VCaP (cell line): ENCODE results near the gene SULT4A1.

Source experiments
- H3K27ac ChIP-seq: fragments of 450-650 bp; 2 replicates; pipeline ENCODE4 v1.5.1; 2017
- TF ChIP-seq, protein P1 (sequence below): fragments of 450-650 bp; conservative IDR thresholded peaks from 2 replicates; pipeline ENCODE4 v1.5.1; 2017; ENCODE audit warnings: mild to moderate bottlenecking, moderate library complexity

The SULT4A1 gene

DNA sequence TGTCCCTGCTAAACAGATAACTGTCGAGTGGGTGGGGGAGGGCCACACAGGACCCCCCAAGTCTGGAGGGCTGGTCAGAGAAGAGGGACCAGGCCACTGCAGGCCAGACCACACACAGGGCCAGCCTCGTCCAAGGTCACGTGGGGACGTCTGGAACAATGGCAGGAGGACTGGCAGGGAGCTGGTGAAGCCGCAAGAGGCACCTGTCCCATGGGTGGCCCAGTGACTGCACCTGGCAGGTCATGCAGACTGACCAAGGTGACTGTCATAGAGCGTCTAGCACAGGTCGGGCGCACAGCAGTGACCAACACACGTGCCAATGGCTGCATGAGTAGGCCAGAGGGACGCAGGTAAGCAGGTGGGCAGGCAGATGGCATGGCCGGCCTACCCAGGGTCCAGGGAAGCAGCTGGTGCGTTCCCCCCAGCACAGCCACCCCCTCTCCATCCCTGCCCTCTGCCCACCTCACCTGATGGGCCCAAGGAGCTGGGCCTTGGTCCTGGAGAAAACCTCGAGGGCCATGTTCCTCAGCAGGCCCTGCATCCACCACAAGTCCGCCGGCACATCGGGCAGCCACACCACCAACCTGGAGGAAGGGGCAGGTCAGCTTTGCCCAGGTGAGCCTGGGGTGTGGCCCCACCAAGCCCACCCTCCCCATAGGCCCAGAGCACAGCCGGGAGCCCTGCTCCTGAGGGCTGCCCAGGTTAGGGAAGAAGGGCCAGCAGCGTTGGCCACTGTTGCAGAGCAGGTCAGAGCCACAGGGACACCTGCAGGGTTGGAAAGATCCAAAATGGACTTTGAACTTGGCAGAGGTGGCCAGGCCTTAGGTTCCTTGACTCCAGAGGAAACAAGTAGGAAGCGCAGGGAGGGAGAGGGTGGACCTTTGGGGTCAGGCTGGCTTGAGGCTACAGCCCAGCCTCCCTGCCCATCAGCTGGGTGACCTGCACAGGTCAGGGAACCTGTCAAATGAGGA is 19.1 kb upstream of the SULT4A1 start:
- TF ChIP-seq, protein P1, sequence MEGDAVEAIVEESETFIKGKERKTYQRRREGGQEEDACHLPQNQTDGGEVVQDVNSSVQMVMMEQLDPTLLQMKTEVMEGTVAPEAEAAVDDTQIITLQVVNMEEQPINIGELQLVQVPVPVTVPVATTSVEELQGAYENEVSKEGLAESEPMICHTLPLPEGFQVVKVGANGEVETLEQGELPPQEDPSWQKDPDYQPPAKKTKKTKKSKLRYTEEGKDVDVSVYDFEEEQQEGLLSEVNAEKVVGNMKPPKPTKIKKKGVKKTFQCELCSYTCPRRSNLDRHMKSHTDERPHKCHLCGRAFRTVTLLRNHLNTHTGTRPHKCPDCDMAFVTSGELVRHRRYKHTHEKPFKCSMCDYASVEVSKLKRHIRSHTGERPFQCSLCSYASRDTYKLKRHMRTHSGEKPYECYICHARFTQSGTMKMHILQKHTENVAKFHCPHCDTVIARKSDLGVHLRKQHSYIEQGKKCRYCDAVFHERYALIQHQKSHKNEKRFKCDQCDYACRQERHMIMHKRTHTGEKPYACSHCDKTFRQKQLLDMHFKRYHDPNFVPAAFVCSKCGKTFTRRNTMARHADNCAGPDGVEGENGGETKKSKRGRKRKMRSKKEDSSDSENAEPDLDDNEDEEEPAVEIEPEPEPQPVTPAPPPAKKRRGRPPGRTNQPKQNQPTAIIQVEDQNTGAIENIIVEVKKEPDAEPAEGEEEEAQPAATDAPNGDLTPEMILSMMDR, result no peak
- H3K27ac ChIP-seq, result no peak overlapping the region

DNA sequence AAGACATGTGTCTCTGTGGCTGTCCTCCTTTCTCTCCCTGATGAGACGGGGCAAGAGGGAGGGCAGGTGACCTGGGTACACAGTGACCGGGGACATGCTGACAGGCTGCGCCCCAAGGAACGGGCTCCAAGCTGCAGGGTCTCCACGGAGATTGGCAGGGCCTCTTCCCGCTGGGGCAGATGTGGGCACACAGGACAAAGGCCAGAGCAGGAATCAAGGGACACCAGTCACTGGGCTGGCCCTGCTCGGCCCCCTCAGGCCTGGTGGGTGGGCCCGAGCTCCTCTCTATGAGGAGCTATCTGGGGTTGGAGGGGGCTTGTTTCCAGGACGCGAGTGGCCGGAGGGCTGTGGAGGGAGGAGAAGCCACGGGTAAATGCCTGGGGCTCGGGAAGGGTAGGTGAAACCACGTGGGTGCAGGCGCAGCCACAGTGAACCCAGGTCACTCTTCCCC is 18.3 kb upstream of the SULT4A1 start:
- TF ChIP-seq, protein P1, result no peak
- H3K27ac ChIP-seq, result no peak overlapping the region

DNA sequence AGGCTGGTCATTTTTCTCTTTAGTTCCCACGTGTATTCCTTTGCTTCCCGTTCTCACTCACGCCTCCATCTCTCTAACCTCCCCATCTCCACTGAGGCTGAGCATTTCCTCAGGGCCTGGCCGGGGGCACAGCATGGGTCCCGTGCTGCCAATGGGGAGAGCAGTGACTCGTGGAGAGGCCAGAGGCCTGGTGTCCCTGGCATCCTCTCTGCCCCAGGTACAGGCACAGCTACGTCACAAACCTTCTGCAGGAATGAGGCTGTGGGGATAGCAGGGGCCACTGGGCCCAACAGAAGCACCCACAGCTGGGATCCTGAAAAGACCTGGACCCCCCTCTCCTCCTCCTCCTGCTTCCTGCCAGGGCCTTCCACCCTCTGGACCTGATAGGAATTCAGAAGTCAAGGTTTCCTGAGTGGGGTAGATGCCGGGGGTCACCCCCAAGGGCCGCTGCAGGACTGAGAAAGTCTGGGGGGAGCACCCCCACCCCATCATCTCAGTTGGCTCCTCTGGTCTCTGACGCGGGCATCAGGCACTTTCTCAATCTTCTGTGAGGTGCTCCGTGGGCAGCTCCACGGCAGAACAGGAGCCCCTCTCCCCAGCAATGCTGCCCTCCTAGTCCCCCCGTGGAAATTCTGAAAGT is 17.7 kb upstream of the SULT4A1 start:
- H3K27ac ChIP-seq, result no peak overlapping the region
- TF ChIP-seq, protein P1, result no peak

DNA sequence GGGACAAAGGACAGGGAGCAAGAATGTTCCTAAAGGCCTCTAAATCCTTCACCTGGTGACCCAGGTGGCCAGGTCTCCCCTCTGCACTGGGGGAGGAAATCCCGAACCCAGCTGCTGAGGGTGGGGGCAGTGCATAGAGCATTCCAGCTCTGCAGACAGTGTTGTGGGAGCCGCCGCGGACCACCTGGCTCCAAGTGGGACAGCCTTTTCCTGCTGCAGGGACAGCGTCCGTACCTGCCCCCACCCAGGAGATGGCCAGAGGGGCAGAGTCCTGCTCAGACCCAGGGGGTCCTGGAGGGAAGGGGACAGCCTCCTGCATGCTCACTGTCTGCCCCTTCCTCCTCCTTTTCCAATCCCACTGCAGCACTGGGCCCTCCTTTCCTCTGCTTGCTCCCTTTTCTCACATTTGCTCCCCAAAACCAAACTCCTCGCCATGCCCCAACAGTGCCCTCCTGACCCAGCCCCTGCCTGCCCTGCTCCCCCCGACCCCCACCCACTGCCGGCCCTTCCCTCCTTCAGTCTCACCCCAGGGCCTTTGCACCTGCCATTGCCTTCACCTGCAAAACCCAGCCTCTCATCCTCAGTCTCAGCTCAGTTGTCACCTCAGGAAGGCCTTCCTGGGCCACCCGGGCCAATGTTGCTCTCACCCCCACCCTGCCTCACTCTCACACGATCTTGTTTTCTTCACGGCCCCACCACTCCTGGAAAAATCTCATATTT is 16.7 kb upstream of the SULT4A1 start:
- H3K27ac ChIP-seq, result no peak overlapping the region
- TF ChIP-seq, protein P1, result no peak

DNA sequence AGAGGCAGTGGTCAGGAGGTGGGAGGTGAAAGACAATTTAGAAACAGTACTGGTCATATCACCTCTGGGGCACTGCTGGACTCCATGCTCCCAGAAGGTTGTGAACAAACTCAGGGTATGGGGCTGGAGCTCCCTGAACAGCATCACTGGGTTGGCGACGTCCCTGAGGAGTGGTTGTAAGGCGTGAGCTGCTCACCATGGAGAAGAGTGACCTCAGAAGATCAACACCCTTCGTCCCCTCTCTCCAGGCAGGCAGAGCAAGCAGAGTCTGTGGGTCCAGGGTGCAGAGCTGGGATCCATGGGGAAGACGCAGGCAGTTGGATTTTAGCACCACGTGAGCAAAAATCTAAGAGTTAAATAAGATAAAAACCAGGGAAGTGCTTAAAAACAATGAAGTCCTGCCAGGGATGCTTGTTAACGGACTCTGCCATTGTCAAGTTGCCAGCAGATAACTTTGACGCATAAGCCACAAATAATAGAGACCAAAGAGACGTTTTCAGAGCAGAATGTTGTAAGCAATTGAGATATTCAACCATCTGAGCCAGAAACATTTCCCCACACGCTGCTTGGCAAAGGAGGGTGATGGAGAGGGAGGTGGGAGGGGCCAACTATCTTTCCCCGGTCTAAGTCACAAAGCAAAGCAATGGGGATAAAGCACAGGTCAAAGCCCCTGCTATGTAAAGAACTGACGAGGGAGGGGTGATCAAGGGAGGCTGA is 15.9 kb upstream of the SULT4A1 start:
- no peak overlapping the region for H3K27ac ChIP-seq
- TF ChIP-seq, protein P1, result no peak

DNA sequence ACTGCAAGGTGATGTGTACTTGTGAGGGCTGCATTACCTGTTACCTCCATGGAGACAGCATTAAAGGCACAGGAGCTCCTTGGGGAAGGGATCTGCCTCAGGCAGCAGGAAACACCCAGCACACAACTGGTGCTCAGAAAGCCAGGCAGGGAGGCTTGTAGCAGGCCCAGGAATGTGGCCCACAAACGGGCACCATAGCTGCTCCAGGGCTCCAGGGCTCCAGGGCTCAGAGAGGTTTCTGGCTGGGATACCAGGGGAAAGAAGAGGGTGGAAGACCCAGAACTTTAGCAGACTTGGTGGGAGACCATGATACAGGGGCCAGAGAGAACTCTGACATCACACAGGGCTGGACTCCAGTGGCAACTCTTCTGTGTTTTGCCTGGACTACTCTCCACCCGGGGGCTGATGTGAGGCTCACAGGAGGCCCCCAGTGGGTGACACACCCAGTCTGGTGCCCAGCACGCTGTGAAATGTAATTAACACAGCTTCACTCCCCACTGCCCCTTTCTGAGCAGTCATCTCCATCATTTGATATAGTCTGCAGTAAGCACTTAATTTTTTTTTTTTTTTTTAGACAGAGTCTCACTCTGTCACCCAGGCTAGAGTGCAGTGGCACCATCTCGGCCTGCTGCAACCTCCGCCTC is 14.7 kb upstream of the SULT4A1 start:
- TF ChIP-seq, protein P1, result no peak
- H3K27ac ChIP-seq, result no peak overlapping the region
